Measurements from ENCODE around the gene CCNF.
"Not testable (repeated sequence)": the region's sequence is repeated elsewhere in the genome, so short reads cannot be mapped to it uniquely, and the experiment has no call there.

CCNF gene

GRCh38 chr16:2428784-2429033, 538 bp upstream of the CCNF start:
- DNase-seq = no peak

- DNase-seq = peak; percentile 31 to 62 (median 62)
Measured at GRCh38 chr16:2429771-2430663, 770 bp downstream of the CCNF start.

DNA sequence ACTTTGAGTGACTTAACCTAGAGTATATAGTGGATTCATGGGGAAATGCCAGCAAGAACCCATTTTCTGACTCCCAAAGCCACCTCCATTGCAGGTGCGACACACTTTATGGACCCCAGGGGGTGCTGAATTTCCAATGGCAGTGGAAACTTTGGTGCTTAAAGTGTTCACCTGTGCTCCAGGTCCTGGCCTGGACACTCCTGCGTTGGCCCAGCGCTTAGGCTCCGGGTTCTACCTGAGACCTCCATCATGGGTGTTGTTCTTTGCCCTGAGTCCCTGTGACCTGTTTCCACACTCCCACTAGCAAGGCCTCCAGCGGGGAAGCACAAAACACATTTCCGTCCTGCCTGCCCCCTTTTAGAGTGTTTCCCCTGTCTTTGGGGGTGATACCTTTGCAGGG, 3.0 kb downstream of the CCNF start:
- no peak for DNase-seq

DNA sequence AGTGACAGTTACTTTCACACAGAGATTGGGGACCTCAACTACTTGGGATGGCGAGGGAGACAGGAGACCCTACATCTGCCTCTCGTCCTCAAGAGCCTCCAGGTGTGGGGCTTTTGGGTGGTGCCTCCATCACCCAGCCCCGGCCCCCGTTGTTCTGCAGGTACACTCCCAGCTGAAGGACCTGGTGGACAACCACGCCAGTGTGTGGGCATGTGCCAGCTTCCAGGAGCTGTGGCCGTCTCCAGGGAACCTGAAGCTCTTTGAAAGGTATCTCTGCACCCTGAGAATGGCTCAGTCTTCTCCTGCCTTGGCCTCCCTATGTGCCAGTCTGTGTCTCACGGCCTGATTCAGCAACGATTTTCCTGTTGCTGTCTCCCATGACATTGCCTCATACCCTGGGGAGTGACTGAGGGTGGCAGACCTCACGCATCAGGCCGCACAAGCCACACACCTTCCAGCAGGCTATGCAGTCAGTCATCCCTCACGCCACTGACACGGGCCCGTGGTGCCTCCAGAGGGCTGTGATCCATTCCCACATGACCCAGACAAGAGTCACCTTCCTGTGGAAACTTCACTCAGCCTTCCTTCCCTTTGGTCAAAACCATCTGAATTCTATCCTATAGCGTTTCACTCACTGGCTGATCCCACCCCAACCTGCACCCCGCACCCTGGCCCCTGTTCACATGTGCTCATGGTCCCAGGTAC, 3.7 kb downstream of the CCNF start:
- DNase-seq = no peak

- DNase-seq = not testable (repeated sequence)
Measured at GRCh38 chr16:2435236-2435635, 6.0 kb downstream of the CCNF start.

DNA sequence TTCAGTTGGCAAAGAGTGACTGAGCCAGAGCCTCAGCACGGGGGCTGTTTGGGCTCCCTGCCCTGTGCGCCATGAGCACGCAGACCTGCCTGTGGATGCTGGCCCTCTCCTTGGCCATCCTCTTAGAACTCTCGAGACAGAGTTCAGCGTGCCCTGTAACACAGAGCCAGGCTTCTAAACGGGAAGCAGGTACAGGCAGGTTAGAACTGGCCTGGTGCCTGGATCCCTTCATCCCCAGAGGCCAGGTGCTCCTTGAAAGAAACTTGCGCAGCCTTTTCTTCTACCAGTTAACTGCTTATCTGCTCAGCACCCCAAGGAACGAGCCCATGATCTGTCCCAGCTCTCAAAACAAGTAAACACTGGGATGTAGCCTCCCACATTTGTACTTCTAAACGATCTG, 6.9 kb downstream of the CCNF start:
- DNase-seq = no peak

- DNase-seq = no peak
Measured at GRCh38 chr16:2437032-2437790, 8.0 kb downstream of the CCNF start.

- DNase-seq = no peak
Measured at GRCh38 chr16:2438121-2438520, 8.9 kb downstream of the CCNF start.

GRCh38 chr16:2439598-2439997, 10.4 kb downstream of the CCNF start:
- DNase-seq = no peak

DNA sequence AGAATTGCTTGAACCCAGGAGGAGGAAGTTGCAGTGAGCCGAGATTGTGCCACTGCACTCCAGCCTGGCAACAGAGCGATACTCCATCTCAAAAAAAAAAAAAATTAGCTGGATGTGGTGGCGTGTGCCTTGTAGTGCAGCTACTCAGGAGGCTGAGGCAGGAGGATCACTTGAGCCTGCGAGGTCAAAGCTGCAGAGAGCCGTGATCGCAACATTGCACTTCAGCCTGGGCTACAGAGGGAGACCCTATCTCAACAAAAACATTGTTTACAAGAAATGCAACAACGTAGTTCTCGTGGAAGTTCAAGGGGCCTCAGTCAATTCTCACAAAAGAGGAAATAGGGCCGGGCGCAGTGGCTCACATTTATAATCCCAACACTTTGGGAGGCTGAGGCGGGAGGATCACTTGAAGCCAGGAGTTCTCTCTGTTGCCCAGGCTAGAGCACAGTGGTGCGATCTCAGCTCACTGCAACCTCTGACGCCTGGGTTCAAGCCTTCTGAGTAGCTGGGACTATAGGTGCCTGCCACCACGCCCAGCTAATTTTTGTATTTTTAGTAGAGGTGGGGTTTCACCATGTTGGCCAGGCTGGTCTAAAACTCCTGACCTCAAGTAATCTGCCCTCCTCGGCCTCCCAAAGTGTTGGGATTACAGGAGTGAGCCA, 12.0 kb downstream of the CCNF start:
- not testable (repeated sequence) for DNase-seq

GRCh38 chr16:2443555-2443954, 14.3 kb downstream of the CCNF start:
- DNase-seq = no peak

- DNase-seq = no peak
Measured at GRCh38 chr16:2447920-2448583, 18.8 kb downstream of the CCNF start.

GRCh38 chr16:2449118-2449517, 19.9 kb downstream of the CCNF start:
- no peak for DNase-seq

DNA sequence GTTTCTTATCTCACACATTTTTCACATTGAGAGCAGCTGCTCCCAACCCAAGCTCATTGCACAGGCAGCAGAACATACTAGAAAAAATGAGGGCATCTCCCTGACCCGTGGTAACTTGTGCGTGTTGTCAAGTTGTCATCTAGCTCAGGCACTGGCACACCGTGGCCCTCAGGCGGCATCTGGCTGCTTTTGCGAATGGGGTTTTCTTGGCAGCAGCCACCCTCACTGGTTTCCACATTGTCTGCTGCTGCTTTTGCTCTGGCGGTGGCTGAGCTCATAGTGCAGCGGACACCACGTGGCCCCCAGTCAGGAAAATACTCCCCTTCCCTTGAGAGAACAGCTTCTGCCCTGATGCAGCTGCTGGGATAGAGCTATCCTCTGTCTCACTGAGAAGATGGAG, 21.3 kb downstream of the CCNF start:
- no peak for DNase-seq

GRCh38 chr16:2450975-2451381, 21.7 kb downstream of the CCNF start:
- DNase-seq = no peak

GRCh38 chr16:2451851-2452320, 22.6 kb downstream of the CCNF start:
- DNase-seq = no peak

DNA sequence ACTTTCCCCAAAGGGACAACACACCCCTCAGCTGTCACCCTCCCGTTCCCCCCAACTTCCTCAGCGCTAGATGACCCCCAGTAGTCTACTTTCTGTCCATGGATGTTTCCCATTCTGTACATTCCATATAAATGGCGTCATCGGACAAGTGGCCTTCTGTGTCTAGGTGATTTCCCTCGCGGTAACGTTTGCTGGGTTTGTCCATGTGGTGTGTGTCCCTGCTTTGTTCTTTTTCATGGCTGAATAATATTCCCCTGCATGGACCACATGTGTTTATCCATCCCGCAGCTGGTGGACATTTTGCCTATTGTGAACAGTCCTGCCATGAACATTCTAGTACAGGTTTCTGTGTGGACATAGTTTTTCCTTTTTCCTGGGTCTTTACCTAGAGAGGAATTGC, 23.4 kb downstream of the CCNF start:
- no peak for DNase-seq

- DNase-seq = no peak
Measured at GRCh38 chr16:2455081-2455845, 26.0 kb downstream of the CCNF start.

- DNase-seq = no peak
Measured at GRCh38 chr16:2456551-2457153, 27.4 kb downstream of the CCNF start.

- DNase-seq = no peak
Measured at GRCh38 chr16:2457267-2457666, 28.0 kb downstream of the CCNF start.

- DNase-seq = peak in 1 of 3 experiments; percentile 57
Measured at GRCh38 chr16:2457946-2458345, 28.7 kb downstream of the CCNF start.

Measured in NCI-H1417 (cell line).